K562 (cell line): ENCODE measurements around the gene IL23R. TPM values are rescaled to one million over a fixed set of nuclear protein-coding genes. Genes with fewer than 3 reads are reported as not detected.
A peak's percentile ranks its signal among the peaks of the same experiment; 100 is the strongest.

ENCODE experiments used
- CAMTA2 ChIP-seq: fragments of 250-450 bp; sonication (Bioruptor Pico); conservative IDR thresholded peaks from 2 replicates; pipeline ENCODE4 v1.5.1; 2022
- CBX1 ChIP-seq: sonication (generic); IDR thresholded peaks from 2 replicates; pipeline ENCODE4 v1.6.1; 2016; ENCODE audit warnings: antibody characterized with exemption, low read depth, mild to moderate bottlenecking
- GABPA ChIP-seq: fragments of 200-800 bp; sonication (Bioruptor generic); conservative IDR thresholded peaks from 2 replicates; pipeline ENCODE4 v1.6.1; 2016; ENCODE audit warnings: low read depth, missing genetic modification characterization, missing compliant biosample characterization
- GABPB2 ChIP-seq: fragments of 250-450 bp; sonication (Bioruptor Pico); conservative IDR thresholded peaks from 2 replicates; pipeline ENCODE4 v1.5.1; 2021; ENCODE audit warnings: mild to moderate bottlenecking
- LCOR ChIP-seq: sonication (generic); formaldehyde crosslinking; IDR thresholded peaks from 2 replicates; pipeline ENCODE4 v1.8.0; 2022; ENCODE audit warnings: mild to moderate bottlenecking, missing genetic modification reagents
- MAX ChIP-seq: sonication (generic); formaldehyde crosslinking; IDR thresholded peaks from 2 replicates; pipeline ENCODE4 v1.9.0; 2022; ENCODE audit warnings: mild to moderate bottlenecking, missing genetic modification reagents
- RHOXF2B ChIP-seq: fragments of 250-450 bp; sonication (Bioruptor Pico); conservative IDR thresholded peaks from 2 replicates; pipeline ENCODE4 v1.5.1; 2021
- SNIP1 ChIP-seq: fragments of 450-650 bp; IDR thresholded peaks from 2 replicates; pipeline ENCODE4 v1.7.1; 2017; ENCODE audit warnings: low read depth, mild to moderate bottlenecking
- TEAD4 ChIP-seq, 2 experiments: sonication (generic) in 1 of 2; formaldehyde crosslinking in 1 of 2; IDR thresholded peaks; 2 replicates each; pipeline versions ENCODE4 v1.6.1 to v1.8.0; 2012 to 2022; ENCODE audit warnings: borderline replicate concordance in 1 of 2, inconsistent platforms in 1 of 2, low read length in 1 of 2, mild to moderate bottlenecking in 1 of 2, missing genetic modification reagents in 1 of 2
- TFE3 ChIP-seq: fragments of 450-650 bp; formaldehyde crosslinking; IDR thresholded peaks from 2 replicates; pipeline ENCODE4 v1.4.0; 2020; ENCODE audit warnings: mild to moderate bottlenecking, mixed read lengths
- TRIM24 ChIP-seq, 2 experiments: fragments of 450-650 bp; IDR thresholded peaks; 2 replicates each; pipeline ENCODE4 v1.6.1; 2016
- VEZF1 ChIP-seq: fragments of 200-800 bp; sonication (Bioruptor generic); IDR thresholded peaks from 2 replicates; pipeline ENCODE4 v1.6.1; 2017; ENCODE audit warnings: missing genetic modification characterization, missing compliant biosample characterization
- YBX1 ChIP-seq: fragments of 450-650 bp; IDR thresholded peaks from 2 replicates; pipeline ENCODE4 v1.7.1; 2016; ENCODE audit warnings: mild to moderate bottlenecking
- ZFP36 ChIP-seq: fragments of 150-350 bp; IDR thresholded peaks from 2 replicates; pipeline ENCODE4 v1.6.1; 2018; ENCODE audit warnings: low read length, low read depth; ENCODE audit not compliant: partially characterized antibody
- ZNF174 ChIP-seq: fragments of 250-450 bp; sonication (Bioruptor Pico); IDR thresholded peaks from 2 replicates; pipeline ENCODE4 v1.4.0; 2020; ENCODE audit warnings: mild to moderate bottlenecking
- ZNF282 ChIP-seq: sonication (generic); formaldehyde crosslinking; IDR thresholded peaks from 2 replicates; pipeline ENCODE4 v1.8.1; 2023; ENCODE audit warnings: missing genetic modification reagents
- ZNF408 ChIP-seq: fragments of 250-450 bp; sonication (Bioruptor Pico); IDR thresholded peaks from 2 replicates; pipeline ENCODE4 v1.4.0; 2020; ENCODE audit warnings: low read depth, mild to moderate bottlenecking, moderate library complexity
- ZNF668 ChIP-seq: fragments of 250-450 bp; sonication (Bioruptor Pico); IDR thresholded peaks from 2 replicates; pipeline ENCODE4 v1.8.0; 2022; ENCODE audit warnings: mild to moderate bottlenecking, inconsistent platforms
- ZNF695 ChIP-seq: fragments of 450-650 bp; formaldehyde crosslinking; IDR thresholded peaks from 2 replicates; pipeline ENCODE4 v1.4.0; 2020; ENCODE audit warnings: mild to moderate bottlenecking, moderate library complexity
- ZSCAN32 ChIP-seq: fragments of 450-650 bp; formaldehyde crosslinking; IDR thresholded peaks from 2 replicates; pipeline ENCODE4 v1.4.0; 2020; ENCODE audit warnings: mild to moderate bottlenecking, moderate library complexity
- polyA plus RNA-seq, 8 experiments: library from polyadenylated mRNA; depleted of rRNA in 4 of 8; stranded (reverse) in 5 of 8; unstranded in 3 of 8; fragments of >200 nt; fragmentation: Nextera tagmentation in 2 of 8; fragmentation: Illumina TruSeq in 1 of 8; extraction: Ambion mirVana in 2 of 8; extraction: Trizol in 1 of 8; gene quantifications; 2 replicates each; pipeline versions ENCODE4 v1.2.1 to v1.2.3, GENCODE V29; 2011 to 2014; ENCODE audit warnings: inconsistent platforms in 1 of 8, missing spikeins in 1 of 8
- total RNA-seq, 7 experiments: library from RNA; depleted of rRNA in 6 of 7; stranded (reverse); fragments of >200 nt in 6 of 7; fragmentation: Illumina TruSeq in 2 of 7; extraction: Trizol in 2 of 7; gene quantifications; 2 replicates each; pipeline versions ENCODE4 v1.2.1 to v1.2.3, GENCODE V29; 2011 to 2021; ENCODE audit warnings: low replicate concordance in 1 of 7

Gene IL23R
- total and polyA plus RNA-seq, 9 of the 15 experiments (the other 6 are each of a cell fraction or from before 2014, with no cell fraction given) = 4.4 to 52.7 (median 22.8) TPM

- no peak for TF ChIP-seq CBX1
- no peak for TF ChIP-seq ZSCAN32 (CRISPR knock-in tag)
- TF ChIP-seq GABPB2 (CRISPR knock-in tag) = no peak
- TF ChIP-seq RHOXF2B (CRISPR knock-in tag) = no peak
- no peak for TF ChIP-seq TRIM24 (IDR thresholded peaks at IDR 0.05)
- TF ChIP-seq LCOR (CRISPR knock-in tag) = 0 out of 2 replicates have a peak, but pooled peaks have one; percentile 29
- no peak for TF ChIP-seq ZNF174 (CRISPR knock-in tag)
- TF ChIP-seq ZFP36 = no peak
- TF ChIP-seq ZNF668 (CRISPR knock-in tag) = no peak
- no peak for TF ChIP-seq CAMTA2 (CRISPR knock-in tag)
- TF ChIP-seq ZNF408 (CRISPR knock-in tag) = no peak
- no peak for TF ChIP-seq SNIP1
- no peak for TF ChIP-seq TFE3
- TF ChIP-seq MAX (CRISPR knock-in tag) = no peak
- 0 out of 2 replicates have a peak, but pooled peaks have one; percentile 22 for TF ChIP-seq GABPA
- TF ChIP-seq VEZF1 (CRISPR knock-in tag) = no peak; the same call in 1 of the 2 replicates
- peak; percentile 67 for TF ChIP-seq TEAD4 (IDR thresholded peaks at IDR 0.05; ENCODE audit: low read length)
- no peak for TF ChIP-seq TEAD4 (CRISPR knock-in tag; IDR thresholded peaks at IDR 0.05; ENCODE audit: borderline replicate concordance)
- no peak for TF ChIP-seq ZNF282
- no peak for TF ChIP-seq ZNF695 (CRISPR knock-in tag)
- TF ChIP-seq YBX1 = no peak
Measured at GRCh38 chr1:67191668-67192520, 25.6 kb downstream of the IL23R start (continued).
